Astrocyte of the spinal cord (primary cell): ENCODE data around the gene ACVR1.
A peak's percentile ranks its signal among the peaks of the same experiment; 100 is the strongest.

Source experiments
- DNase-seq: peaks from one replicate; pipeline ENCODE4 v3.0.0; 2011; ENCODE audit warnings: low read depth, low spot score
- H3K4me3 ChIP-seq: 2 replicates; pipeline ENCODE4 v1.5.1; 2011; ENCODE audit warnings: low read depth, mild to moderate bottlenecking, low read length, moderate library complexity
- in situ Hi-C: cut with HindIII; loops from 2 replicates; pipeline ENCODE4 v1.10.0; 2017; ENCODE audit warnings: low sequenced_read_pairs
- TF ChIP-seq, protein P1 (sequence below): IDR thresholded peaks from 2 replicates; pipeline ENCODE4 v1.5.1; 2012; ENCODE audit warnings: low read depth, mild to moderate bottlenecking, low read length, inconsistent platforms

Gene ACVR1

DNA sequence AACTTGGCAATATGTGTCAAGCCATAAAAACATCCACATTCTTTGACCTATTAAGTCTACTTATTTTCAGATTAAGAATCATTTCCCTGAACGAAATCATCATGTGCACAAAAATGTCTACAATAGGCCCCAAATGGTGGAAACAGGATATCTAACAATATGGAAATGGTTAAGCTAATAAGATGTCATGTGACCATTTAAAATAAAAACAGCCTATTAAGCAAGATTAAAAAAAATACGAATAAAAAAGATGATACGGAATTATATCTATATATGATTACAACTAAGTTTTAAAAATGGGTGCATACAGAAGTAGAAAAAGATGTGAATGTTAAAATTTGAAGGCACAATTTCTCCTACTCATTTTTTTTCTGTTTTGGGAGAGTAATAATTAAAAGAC lies 128.8 kb downstream of the ACVR1 start:
- TF ChIP-seq, protein P1, sequence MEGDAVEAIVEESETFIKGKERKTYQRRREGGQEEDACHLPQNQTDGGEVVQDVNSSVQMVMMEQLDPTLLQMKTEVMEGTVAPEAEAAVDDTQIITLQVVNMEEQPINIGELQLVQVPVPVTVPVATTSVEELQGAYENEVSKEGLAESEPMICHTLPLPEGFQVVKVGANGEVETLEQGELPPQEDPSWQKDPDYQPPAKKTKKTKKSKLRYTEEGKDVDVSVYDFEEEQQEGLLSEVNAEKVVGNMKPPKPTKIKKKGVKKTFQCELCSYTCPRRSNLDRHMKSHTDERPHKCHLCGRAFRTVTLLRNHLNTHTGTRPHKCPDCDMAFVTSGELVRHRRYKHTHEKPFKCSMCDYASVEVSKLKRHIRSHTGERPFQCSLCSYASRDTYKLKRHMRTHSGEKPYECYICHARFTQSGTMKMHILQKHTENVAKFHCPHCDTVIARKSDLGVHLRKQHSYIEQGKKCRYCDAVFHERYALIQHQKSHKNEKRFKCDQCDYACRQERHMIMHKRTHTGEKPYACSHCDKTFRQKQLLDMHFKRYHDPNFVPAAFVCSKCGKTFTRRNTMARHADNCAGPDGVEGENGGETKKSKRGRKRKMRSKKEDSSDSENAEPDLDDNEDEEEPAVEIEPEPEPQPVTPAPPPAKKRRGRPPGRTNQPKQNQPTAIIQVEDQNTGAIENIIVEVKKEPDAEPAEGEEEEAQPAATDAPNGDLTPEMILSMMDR = no peak
- H3K4me3 ChIP-seq = no peak overlapping the region
- in situ Hi-C loops = no loop called here

DNA sequence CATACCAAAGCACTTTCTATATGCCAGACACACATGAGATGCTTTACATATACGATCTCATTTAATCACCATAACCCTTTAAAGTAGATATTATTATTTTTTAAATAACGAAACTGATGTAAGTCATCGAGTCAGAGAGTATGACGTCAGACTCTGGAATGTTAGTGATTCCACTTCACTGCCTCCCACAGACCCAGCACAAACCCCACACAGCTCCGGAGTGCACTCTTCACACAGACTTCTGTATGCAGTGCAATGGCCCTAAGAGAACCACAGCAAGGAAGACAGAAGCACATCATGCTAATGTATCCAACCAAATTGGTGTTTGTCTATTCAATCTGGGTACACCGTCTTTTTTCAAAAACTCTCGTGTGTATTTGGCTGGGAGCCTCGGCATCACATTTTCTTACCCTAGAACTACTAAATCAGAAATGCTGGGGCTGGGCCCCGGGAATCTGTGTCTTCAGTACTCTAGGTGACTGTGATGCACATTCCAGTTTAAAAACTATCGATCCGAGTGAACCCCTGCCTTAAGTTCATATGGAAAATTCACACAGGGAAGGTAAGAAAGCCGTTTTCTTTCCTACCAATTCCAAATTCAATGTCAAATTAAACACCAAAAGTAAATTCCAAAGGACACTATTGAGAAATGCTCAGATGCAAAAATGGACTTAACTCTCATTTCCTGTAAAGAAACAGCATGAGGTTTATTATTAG lies 129.7 kb downstream of the ACVR1 start:
- in situ Hi-C loops = no loop called here
- TF ChIP-seq, protein P1 = no peak
- DNase-seq = peak; percentile 69
- H3K4me3 ChIP-seq = no peak overlapping the region

More for the DNA sequence above, 128.8 kb downstream of the ACVR1 start:
- no peak for DNase-seq

DNA sequence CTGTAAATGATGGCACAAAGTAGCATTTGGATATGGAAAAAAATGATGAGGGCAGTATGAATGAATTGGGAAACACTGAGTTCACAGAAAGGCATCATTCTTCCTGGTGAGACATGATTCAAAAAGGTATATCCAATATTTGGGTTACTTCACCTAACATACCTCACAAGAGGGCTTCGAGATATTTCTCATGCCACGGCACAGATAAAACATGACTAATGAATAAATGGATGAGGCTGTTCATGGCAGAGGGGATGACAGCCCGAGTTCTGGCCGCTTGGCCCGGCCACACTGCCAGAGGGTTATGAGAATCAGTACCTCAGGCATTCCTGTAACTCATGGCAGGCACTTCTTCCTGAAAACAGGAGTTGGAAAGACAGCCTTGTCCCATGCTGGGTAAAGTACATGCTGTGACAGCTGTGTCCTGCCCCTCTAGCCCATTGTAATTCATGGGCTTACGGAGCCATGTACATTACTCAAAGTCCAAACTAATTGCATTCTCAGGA lies 131.5 kb downstream of the ACVR1 start:
- no peak for DNase-seq
- in situ Hi-C loops = no loop called here
- TF ChIP-seq, protein P1 = no peak
- H3K4me3 ChIP-seq = no peak overlapping the region

DNA sequence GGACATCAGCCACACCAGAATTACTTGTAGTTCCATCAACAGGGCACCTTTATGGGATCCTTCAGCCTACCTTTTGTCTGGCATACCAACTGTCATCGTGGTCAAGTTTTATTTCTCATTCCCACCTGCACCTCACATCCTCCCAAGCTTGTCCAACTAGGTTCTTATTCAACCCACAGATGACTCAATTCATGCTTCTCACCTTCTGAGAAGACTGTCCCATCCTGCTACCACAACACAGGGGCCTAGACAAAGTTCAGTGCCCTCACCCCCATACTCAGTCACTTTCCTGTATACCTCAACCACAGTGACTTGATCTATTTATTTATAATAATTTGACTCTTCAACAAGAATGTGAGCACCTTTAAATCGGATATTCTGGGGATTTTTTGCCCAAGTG lies 133.1 kb downstream of the ACVR1 start:
- DNase-seq = no peak
- no peak overlapping the region for H3K4me3 ChIP-seq
- in situ Hi-C loops = no loop called here
- TF ChIP-seq, protein P1 = no peak

DNA sequence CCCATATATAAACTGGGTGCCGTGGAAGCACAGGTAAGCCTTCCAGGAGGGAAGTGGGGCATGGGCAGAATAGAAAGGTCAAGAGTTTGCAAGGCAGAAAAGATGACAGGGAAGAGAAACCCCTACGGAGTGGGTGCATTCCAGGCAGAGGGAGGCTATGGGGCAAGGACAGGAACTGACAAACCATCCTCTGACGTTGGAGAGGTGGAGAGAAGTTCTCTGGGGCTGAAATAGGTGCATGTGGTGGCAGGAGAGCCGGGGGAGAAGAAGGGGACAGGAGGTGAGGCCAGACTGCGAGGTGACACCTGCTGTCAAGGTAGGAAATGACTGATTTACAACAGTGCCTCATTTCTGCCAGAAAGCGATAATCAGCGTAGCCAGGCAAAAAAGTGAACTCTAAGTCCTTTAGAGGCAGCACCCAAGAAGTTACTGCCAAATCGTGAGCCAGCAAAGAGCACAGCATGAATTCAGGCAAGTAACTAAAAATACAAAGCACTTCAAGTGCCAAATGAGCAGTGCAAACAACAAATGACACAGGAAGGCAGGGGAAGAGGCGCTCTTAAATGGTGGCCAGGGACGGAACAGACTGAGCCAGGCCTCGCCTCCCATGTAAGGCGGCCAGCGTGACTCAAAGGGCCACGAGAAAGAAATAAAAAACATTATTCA lies 134.2 kb downstream of the ACVR1 start:
- no peak overlapping the region for H3K4me3 ChIP-seq
- TF ChIP-seq, protein P1 = no peak
- in situ Hi-C loops = no loop called here
- DNase-seq = no peak

DNA sequence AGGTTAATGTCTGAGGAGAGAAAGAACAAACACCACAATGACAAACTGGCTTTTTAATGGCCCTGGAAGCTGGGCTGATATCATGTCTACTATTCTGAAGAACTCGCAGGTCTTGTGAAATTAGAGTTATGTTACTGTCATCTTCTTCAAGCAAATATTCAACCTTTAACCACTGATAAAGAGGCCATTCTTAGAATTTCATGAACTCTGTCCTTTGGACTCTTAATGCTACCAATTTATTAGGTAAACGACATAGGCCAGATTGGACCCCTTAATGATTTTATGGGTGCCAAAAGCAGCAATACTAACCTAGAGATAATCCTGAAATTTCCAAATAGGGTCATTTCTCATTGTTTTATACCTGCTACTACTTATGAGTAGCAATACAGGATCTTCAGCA lies 138.5 kb downstream of the ACVR1 start:
- no peak for DNase-seq
- in situ Hi-C loops = no loop called here
- H3K4me3 ChIP-seq = no peak overlapping the region
- TF ChIP-seq, protein P1 = no peak
